Activated CD4-positive, alpha-beta T cell treated with anti-CD3 and anti-CD28 coated beads for 4 hours (primary cell): ENCODE data around the gene CDHR3.
"Not testable (repeated sequence)": the region's sequence is repeated elsewhere in the genome, so short reads cannot be mapped to it uniquely, and the experiment has no call there.

Experiments used
- DNase-seq, 2 donors: peaks; one replicate each; pipeline ENCODE4 v3.0.0-alpha.2; 2020

Gene CDHR3, protein sequence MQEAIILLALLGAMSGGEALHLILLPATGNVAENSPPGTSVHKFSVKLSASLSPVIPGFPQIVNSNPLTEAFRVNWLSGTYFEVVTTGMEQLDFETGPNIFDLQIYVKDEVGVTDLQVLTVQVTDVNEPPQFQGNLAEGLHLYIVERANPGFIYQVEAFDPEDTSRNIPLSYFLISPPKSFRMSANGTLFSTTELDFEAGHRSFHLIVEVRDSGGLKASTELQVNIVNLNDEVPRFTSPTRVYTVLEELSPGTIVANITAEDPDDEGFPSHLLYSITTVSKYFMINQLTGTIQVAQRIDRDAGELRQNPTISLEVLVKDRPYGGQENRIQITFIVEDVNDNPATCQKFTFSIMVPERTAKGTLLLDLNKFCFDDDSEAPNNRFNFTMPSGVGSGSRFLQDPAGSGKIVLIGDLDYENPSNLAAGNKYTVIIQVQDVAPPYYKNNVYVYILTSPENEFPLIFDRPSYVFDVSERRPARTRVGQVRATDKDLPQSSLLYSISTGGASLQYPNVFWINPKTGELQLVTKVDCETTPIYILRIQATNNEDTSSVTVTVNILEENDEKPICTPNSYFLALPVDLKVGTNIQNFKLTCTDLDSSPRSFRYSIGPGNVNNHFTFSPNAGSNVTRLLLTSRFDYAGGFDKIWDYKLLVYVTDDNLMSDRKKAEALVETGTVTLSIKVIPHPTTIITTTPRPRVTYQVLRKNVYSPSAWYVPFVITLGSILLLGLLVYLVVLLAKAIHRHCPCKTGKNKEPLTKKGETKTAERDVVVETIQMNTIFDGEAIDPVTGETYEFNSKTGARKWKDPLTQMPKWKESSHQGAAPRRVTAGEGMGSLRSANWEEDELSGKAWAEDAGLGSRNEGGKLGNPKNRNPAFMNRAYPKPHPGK

DNA sequence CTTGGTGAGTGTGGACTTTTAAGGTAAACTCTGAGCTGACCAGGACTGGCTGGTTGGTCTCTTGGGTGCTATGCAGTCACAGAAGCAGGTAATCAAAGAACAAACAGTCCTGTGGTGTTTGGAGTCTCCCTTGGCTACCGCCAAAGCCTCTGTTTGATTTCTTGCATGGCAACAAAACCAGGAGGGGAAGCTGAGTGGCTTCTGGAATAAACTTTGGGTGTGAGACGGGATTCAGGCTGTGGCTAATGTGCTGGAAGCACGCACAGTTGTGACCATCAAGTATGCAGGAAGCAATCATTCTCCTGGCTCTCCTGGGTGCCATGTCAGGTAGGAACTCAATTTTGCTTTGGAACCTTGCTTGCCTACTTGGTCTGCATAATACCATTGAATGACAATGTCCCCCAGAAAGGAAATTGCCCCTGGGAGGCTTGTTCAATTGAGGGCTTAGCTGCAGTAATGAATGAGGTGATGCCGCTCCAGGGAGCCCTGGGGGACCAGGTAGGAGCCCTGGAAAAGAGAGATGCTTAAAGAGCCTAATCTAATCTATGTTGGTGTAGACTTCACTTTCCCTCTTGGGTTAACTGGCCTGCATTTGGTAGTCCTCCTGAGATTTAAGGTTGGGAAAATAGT is at the start of gene CDHR3:
TSS of gene CDHR3 (plus strand) at position 227 of the 630 bp plus-strand sequence. CDS start at position 282, 55 bp downstream.
- no peak for DNase-seq

DNA sequence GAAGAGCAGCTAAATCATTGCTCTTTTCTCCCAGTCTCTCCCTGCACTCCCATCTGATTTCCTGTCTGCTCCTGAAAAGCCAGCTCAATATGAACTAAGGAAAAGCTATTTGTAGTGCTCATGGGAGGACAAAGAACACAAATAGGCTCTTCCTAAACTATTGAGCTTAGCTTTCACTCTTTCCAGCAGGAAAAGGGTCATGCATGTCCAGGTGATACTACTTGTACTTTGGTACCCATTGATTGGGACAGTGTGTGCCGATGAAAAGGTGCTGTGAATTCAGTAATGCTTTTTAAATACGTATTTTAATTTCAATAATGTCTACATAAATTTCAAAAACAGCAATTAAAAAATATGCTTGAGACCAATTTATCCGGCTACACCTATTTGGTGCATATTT is 49.1 kb upstream of the CDHR3 start:
- DNase-seq: no peak

DNA sequence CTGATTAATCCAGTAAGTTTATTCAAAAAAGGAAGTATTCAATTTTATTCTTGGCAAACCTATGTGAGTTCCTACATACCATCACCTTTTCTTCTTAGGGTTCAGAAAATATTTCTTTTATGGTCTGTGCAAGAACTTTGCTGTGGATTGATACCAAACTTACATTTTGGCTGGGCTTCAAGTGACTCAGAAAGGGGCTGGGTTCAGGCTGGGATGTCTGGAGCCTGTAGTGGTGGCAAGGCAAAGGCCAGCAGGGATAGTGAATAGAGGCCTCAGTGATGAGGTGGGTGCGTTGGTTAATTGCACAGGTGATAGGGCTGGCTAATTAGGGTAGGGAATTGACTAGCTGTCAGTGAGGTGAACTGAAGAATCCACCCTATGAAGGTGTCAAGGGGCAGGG is 46.5 kb upstream of the CDHR3 start:
- DNase-seq: no peak

GRCh38 chr7:105917659-105918058 is 45.4 kb upstream of the CDHR3 start:
- DNase-seq: no peak

DNA sequence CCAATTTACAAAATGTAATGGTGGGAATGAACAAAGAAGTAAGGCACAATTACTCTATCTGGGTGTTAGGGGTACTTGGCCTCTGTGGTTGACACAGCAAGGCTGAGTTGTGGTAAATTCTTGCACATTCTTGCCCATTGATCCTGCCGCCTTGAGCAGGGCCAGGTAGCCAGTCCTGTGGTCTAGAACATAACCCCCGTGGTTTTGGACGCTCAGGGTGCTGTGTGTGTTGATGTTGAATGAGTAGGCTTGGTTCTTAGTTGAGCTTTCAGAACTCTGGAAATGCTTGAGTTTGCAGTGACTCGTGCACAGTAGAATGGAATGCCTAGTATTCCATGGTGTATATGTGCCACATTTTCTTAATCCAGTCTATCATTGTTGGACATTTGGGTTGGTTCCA is 42.3 kb upstream of the CDHR3 start:
- DNase-seq: no peak

- no peak for DNase-seq
These were observed 38.1 kb upstream of the CDHR3 start for GRCh38 chr7:105924945-105925344.

GRCh38 chr7:105926131-105926530 is 36.9 kb upstream of the CDHR3 start:
- DNase-seq: no peak

DNA sequence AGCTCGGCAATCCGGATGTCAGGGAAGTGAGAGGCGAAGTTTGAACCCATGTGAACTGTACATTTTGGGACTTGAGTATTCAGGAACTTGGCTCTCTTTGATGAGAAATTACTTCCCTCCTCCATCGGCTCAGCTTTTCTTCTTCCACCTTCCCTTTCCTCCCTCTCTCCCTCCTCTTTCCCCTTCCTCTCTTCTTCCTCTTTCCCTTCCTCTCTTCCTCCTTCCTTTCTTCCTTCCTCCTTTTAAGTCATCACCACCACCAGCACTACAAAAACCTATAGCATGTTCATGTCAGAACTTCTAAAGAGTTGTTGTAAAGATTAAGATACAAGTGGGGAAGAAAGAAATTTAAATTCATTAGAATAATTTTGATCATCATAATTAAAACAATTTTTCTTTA is 31.9 kb upstream of the CDHR3 start:
- DNase-seq: no peak

- no peak for DNase-seq
These were observed 30.1 kb upstream of the CDHR3 start for GRCh38 chr7:105932835-105933477.

- no peak for DNase-seq
These were observed 28.4 kb upstream of the CDHR3 start for GRCh38 chr7:105934572-105935185.

GRCh38 chr7:105935250-105935649 is 27.8 kb upstream of the CDHR3 start:
- DNase-seq: no peak

GRCh38 chr7:105937411-105937810 is 25.7 kb upstream of the CDHR3 start:
- DNase-seq: no peak

DNA sequence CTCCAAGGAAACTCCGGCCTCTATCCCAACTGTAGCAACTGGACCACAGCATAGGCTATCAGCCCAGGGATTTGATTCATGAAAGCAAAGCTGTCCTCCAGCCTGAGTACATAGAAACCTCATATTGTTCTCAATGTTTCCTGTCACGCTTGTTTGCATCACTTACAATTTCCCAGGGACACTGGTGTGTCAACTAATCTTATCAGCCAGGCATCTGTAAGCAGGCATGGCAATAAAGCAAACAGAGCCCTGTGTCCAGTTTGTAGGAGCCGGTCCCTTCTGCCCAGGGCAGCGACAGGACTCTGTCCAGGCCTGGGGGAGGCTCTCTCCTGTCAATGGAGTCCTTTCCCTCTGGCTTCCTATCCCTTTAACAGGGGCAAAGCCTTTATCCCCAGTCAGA is 23.0 kb upstream of the CDHR3 start:
- no peak for DNase-seq

GRCh38 chr7:105941596-105941995 is 21.5 kb upstream of the CDHR3 start:
- no peak for DNase-seq

- DNase-seq: no peak
These were observed 19.6 kb upstream of the CDHR3 start for GRCh38 chr7:105943486-105943885.

DNA sequence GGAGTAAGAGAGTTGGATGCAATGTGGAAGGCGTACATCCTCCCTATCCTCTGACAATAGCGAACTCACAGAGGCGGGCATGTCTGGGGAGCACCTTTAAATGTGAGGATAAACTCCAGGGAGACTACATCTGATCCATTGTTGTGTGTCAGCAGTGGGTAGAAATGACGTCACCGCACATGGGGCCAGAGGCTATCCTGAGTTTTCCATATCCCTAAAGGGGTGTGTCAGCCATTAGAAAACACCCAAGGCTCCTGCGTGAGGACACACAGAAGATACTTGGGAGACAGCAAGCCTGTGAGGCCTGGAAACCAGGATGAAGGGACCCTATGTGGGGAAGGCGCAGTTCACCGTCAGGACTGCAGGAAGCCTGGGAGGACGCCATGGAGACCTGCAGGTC is 17.2 kb upstream of the CDHR3 start:
- DNase-seq: no peak

DNA sequence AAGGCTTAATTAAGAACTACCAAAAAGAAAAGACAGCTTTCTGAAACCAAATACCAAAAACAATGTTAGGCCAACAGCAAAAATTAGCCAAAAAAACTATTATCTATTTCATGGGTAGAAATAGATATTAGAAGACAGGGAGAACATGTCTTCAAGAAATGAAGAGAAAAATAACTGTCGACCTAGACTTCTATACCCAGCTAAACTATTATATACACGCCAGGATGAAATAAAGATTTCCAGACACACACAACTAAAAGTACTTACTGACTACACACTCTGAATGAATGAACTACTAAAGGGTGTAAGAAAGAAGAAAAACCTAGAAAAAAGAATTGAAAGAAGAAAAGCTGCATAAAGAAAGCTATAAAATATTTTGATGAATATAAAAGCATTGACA is 11.5 kb upstream of the CDHR3 start:
- no peak for DNase-seq

- DNase-seq: no peak
These were observed 10.0 kb upstream of the CDHR3 start for GRCh38 chr7:105952917-105953595.

DNA sequence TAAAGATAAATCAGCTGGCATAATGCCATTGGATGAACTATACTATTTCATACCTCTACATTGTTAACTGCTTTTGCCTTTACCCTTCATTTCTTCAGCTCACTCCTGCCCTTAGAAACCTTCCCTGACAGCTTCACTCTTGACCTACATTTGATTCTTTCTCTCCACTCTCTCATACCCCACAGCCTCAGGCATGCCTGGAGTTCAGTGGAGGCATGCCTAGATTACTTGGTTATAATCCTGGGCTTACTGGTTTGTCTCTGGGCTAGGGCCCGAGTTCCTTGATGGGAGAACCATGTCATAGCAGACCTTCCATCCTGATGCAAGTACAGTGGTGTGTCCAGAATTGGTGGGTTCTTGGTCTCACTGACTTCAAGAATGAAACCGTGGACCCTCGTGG is 8.4 kb upstream of the CDHR3 start:
- no peak for DNase-seq

DNA sequence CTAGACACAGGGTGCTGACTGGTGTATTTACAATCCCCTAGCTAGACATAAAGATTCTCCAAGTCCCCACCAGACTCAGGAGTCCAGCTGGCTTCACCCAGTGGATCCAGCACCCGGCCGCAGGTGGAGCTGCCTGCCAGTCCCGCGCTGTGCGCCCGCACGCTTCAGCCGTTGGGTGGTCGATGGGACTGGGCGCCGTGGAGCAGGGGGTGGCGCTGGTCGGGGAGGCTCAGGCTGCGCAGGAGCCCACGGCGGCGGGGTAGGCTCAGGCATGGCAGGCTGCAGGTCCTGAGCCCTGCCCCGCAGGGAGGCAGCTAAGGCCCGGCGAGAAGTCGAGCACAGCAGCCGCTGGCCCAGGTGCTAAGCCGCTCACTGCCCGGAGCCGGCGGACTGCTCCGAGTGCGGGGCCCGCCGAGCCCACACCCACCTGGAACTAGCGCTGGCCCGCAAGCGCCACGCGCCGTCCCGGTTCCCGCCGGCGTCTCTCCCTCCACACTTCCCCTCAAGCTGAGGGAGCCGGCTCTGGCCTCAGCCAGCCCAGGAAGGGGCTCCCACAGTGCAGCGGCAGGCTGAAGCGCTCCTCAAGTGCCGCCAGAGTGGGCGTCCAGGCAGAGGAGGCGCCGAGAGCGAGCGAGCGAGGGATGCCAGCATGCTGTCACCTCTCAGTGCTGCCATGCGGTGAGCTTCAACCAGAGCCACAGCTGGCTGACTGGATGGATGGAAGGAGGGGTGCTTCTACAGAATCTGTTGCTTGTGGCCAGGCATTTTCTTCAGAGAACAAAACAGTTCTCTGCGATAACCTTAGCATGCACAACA is 7.2 kb upstream of the CDHR3 start:
- DNase-seq: not testable (repeated sequence)

DNA sequence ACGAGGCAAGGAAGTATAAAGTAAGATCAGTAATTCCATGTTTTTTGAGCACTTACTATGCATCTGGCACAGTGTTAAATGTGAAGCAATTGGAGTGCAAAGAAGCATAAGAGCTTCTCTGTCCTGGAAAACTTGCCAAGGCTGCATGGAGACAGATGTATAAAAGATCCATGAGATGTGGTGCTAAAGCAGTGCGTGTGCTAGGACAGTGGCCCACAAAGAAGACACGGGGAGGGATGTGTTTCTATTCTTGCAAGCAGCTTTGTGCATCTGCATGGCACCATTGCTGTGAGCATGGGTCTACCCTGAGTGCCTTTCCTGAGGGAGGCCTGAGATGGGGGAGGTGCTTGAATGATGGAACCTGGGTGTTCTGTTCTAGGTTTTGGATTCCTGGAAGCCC is 5.1 kb upstream of the CDHR3 start:
- DNase-seq: no peak
